ENCODE data around the gene TNNI3K. TPM values are rescaled to one million over a fixed set of nuclear protein-coding genes. Genes with fewer than 3 reads are reported as not detected.

Gene TNNI3K
- total and polyA plus RNA-seq, 2 of the 8 experiments (the other 6 are each of a cell fraction or from before 2014, with no cell fraction given), result 0.41 to 0.48 TPM

DNA sequence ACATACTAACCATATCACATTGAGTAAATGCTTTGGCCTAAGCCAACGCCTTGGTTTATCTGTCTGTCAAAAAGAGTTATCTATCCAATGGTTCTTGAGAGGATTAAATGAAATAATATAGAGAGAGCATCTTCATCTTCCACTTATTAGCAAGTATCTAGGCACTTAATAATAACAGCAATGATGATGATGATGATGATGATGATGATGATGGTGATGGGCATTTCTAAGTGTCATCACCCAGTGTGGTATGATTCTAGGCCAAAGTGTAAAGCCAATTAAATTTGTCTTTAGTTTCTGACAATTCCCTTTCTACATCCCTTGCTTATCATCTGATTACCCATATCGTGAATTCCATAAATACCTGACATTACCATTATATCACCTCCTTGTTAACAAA, 342.9 kb downstream of the TNNI3K start:
- no peak overlapping the region for H2BK20ac ChIP-seq (ENCODE audit: low read length)
- H4K91ac ChIP-seq (replicated peaks; ENCODE audit: insufficient read length, low read length), result no peak overlapping the region
- no peak overlapping the region for H3K4me2 ChIP-seq (ENCODE audit: insufficient read depth in 1 of 2, low read depth in 2 of 2, low read length in 2 of 2)
- H3K27ac ChIP-seq (ENCODE audit: low read depth, low read length), result no peak overlapping the region
- no peaks in the 10 kb centered on the region for H3K9me3 ChIP-seq (ENCODE audit: insufficient read depth in 2 of 2, low read depth in 1 of 2, low read length in 1 of 2)
- no peak overlapping the region for H3K9ac ChIP-seq (replicated peaks in 1 of 4; ENCODE audit: extremely low read depth in 1 of 4, low read depth in 3 of 4, low read length in 3 of 4)
- H3K27me3 ChIP-seq (replicated peaks in 1 of 4; ENCODE audit: control insufficient read depth in 3 of 4, extremely low read depth in 1 of 4, insufficient read depth in 3 of 4, low read length in 3 of 4), result no peaks in the 10 kb centered on the region
- no peak overlapping the region for H4K5ac ChIP-seq (ENCODE audit: insufficient read length, low read depth, low read length)
- H3K23ac ChIP-seq (ENCODE audit: insufficient read length), result no peak overlapping the region
- POLR2A ChIA-PET (ENCODE audit: partially characterized antibody), result no interaction called here
- H2BK5ac ChIP-seq (ENCODE audit: low read depth, low read length), result no peak overlapping the region
- H2AK5ac ChIP-seq (ENCODE audit: low read depth, low read length), result no peak overlapping the region
- H3K36me3 ChIP-seq (ENCODE audit: control insufficient read depth in 2 of 4, insufficient read depth in 4 of 4, low read length in 3 of 4), result no peaks in the 10 kb centered on the region
- CTCF ChIA-PET (ENCODE audit: partially characterized antibody), result interaction anchor here (2.5 kb wide), 1 partner anchor 112 kb away, joined by 6 read pairs; no protein-coding TSS in a partner anchor
- H3K23me2 ChIP-seq (ENCODE audit: low read depth, low read length), result no peaks in the 10 kb centered on the region
- no peaks in the 10 kb centered on the region for H4K20me1 ChIP-seq (replicated peaks in 1 of 2; ENCODE audit: control insufficient read depth in 1 of 2, insufficient read depth in 2 of 2, low read length in 2 of 2)
- FAIRE-seq (no peak), DNase-seq (ENCODE audit: low read depth in 1 of 2, low spot score in 2 of 2) (no peak)
- no peak overlapping the region for H3K18ac ChIP-seq (ENCODE audit: extremely low read depth, low read length)
- H2AFZ ChIP-seq (ENCODE audit: low read length), result no peak overlapping the region
- H3K4me3 ChIP-seq (ENCODE audit: extremely low read depth in 1 of 4, insufficient read depth in 2 of 4, low read depth in 3 of 4, low read length in 4 of 4), result no peak overlapping the region
- no peak overlapping the region for H3K56ac ChIP-seq (replicated peaks; ENCODE audit: insufficient read length, low read depth, low read length)
- H3K4ac ChIP-seq (replicated peaks; ENCODE audit: insufficient read length, low read depth, low read length), result no peak overlapping the region
- no peak overlapping the region for H2BK12ac ChIP-seq (ENCODE audit: low read depth, low read length)
- H3K79me2 ChIP-seq (ENCODE audit: control insufficient read depth in 1 of 2, insufficient read depth in 2 of 2, low read length in 2 of 2), result no peaks in the 10 kb centered on the region
- no peaks in the 10 kb centered on the region for H3K79me1 ChIP-seq (ENCODE audit: low read depth, low read length)
- 97% methylated on average over 2 of the region's 2 CpGs; no CpG with 5 or more reads in 1 of the 2 experiments for WGBS, 2 experiments (ENCODE audit: extremely low coverage in 1 of 2, insufficient coverage in 1 of 2, insufficient read length in 1 of 2, insufficient replicate concordance in 2 of 2, low coverage in 1 of 2, low lambda C conversion rate in 2 of 2, missing lambda C conversion rate in 1 of 2)
- no peak overlapping the region for H2BK15ac ChIP-seq (ENCODE audit: low read length)
- H4K8ac ChIP-seq (ENCODE audit: extremely low read depth, insufficient read depth, low read length), result no peak overlapping the region
- H3K14ac ChIP-seq (ENCODE audit: insufficient read length), result no peak overlapping the region
- peaks cover 0 to 2% (median 0%) of the 10 kb centered on the region in 4 experiments; a peak in 1 of 7 replicates for H3K4me1 ChIP-seq (replicated peaks in 1 of 4; ENCODE audit: control insufficient read depth in 3 of 4, insufficient read depth in 4 of 4, low read length in 3 of 4)
- TF ChIP-seq SP4 (IDR thresholded peaks at IDR 0.05; ENCODE audit: low read length) (no peak), EGR1 (IDR thresholded peaks at IDR 0.05; ENCODE audit: borderline replicate concordance, low read depth, low read length) (no peak), CBX5 (IDR thresholded peaks at IDR 0.05; ENCODE audit: low read depth, low read length) (no peak), TEAD4 (IDR thresholded peaks at IDR 0.05; ENCODE audit: low read depth, low read length) (no peak), YY1 (IDR thresholded peaks at IDR 0.05; ENCODE audit: low read depth, low read length) (no peak), TAF7 (optimal IDR thresholded peaks at IDR 0.05; ENCODE audit: borderline replicate concordance, low read depth, low read length) (no peak)
- H2BK120ac ChIP-seq (replicated peaks; ENCODE audit: low read depth, low read length), result no peak overlapping the region

Measured in H1 (cell line).